GM20431 (cell line): Measurements from ENCODE around the gene SCAP.

Source experiments
- in situ Hi-C: fragments of 300-500 bp; cut with MseI, MboI; formaldehyde crosslinking; loops from one replicate; pipeline ENCODE4 v1.15.0; 2020; ENCODE audit warnings: low sequenced_read_pairs; ENCODE audit not compliant: unreplicated experiment

The SCAP gene

DNA sequence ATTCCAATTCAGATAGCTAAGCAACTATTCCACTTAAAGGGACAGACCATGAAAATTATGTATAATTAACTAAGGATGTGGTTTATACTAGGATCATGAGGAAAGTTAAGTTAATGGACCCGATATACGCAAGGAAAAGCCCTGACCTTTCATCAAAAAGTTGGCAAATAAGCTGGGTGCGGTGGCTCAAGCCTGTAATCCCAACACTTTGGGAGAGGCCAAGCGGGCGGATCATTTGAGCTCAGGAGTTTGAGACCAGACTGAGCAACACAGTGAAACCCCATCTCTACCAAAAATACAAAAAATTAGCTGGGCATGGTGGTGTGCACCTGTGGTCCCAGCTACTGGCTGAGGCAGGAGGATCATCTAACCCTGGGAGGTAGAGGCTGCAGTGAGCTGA lies 39.6 kb downstream of the SCAP start:
- in situ Hi-C loops: no loop called here

- in situ Hi-C loops: no loop called here
Measured at GRCh38 chr3:47434849-47435248, 40.9 kb downstream of the SCAP start.

- in situ Hi-C loops: no loop called here
Measured at GRCh38 chr3:47433796-47434195, 41.9 kb downstream of the SCAP start.

- in situ Hi-C loops: no loop called here
Measured at GRCh38 chr3:47432673-47433072, 43.1 kb downstream of the SCAP start.

DNA sequence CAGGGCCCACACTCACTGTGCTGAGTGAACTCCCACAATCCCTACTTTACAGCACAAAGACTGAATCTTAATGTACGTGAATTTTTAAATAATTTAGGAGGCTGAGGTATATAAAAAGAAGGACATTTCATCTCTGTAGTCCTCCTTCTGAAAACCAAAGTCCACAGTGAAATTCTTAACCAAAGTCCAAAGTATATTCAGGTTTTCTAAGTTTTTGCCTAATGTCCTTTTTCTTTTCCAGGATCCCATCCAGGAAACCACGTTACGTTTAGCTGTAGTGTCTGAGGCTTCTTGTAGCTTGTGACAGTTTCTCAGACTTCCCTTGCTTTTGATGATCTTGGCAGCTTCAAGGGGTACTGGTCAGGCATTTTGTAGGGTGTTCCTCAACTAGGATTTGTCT lies 44.5 kb downstream of the SCAP start:
- in situ Hi-C loops: no loop called here

DNA sequence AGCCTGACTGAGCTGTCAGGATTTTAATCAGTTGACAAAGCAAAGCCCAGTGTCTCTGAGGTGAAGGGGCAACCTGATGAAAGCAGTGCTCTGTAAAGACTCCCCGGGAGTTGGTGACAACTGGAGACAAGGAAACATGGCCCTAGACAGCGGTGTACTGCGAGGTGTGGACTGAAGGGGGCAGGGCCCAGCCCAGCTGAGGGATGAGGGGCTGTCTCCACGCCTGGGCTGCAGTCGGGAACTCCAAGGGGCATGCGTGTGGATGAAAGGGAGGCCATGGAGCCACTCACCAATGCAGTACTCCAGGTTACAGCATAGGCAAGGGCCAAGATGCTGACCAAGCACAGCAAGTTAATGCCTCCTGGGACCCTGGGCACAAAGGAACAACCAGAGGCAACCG lies 45.1 kb downstream of the SCAP start:
- in situ Hi-C loops: no loop called here

DNA sequence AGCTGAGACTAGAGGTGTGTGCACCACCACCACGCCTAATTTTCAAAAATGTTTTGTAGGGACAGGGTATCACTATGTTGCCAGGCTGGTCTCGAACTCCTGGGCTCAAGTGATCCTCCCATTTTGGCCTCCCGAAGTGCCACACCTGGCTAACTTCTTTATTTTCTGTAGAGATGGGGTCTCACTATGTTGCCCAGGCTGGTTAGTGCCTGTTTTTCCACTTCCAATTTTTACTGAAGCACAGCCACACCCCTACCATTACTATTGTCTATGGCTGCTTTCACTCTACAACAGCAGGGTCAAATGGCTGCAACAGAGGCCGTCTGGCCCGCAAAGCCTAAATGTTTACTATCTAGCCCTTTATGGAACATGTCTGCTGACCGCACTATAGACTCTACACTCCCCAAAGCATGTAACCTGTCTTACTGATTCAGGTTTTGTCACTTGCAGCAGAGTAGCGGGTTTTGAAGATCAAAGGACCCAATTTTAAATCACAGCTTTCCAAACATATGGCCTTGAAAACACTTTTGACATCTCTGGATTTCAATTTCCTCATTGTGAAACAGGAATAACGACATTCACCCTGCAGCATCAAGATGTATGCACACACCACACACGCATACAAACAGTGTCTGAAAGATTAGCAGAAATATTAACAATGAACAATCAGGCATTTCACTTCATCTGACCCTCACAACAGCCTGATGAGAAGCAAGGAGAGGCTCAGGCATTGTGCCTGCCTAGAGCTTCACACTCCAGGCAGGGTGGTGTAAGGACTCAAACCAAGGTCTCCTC lies 46.1 kb downstream of the SCAP start:
- in situ Hi-C loops: no loop called here

DNA sequence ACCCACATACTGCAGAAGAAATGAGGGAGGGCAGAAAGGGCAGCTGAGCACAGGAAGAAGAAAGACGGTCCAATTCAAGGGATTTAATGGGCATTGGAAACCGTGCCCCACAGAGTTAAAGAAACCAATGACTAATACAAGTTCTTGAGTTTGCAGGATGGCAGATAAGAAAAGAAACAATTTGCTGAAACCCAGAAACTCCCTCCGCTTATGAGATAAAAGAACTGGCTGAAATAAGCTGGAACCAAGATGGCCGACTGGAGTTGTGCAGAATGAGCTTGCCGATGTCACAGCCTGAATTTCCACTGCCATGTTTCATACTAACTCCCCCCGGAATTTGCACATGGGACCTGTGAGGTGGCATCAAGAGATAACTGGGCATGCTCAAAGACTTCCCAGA lies 47.1 kb downstream of the SCAP start:
- in situ Hi-C loops: no loop called here

- in situ Hi-C loops: no loop called here
Measured at GRCh38 chr3:47427866-47428265, 47.9 kb downstream of the SCAP start.

DNA sequence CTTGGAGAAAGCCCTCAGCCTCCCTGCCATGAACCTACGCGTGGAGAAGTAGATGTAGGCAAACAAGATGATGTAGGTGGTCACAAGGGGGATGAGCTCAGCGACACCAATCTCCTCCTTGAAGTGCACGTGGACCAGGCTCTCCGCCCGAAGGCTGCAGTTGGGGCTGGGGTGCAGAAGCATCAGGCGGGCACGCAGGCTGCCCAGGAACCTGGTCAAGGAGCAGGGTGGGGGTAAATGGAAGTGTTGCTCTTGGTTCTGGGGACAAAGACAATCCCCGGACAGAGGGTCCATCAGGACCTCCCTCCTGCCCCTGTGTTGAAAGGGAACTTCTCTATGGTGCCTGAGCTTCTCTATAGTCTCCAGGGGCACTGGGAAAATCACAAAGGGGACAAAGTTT lies 49.8 kb downstream of the SCAP start:
- in situ Hi-C loops: no loop called here

DNA sequence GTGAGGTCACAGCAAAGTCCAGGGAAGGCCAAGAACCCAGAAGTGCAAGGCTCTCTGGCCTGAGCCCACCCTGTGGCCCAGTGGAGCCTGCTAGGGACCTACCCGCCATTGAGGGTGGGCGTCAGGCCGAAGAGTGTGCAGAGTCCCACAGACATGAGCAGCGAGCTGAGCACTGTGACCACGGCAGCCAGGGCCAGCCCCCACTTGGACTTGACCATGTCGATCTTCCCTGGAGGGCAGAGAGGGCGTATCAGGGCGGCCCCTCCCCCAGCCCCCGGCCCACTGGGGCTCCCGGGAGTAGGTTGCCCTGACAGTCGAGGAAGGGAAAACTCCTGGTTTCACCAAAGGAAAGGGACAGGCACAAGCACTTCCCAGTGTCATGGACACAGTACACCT lies 50.4 kb downstream of the SCAP start:
- in situ Hi-C loops: no loop called here

- in situ Hi-C loops: no loop called here
Measured at GRCh38 chr3:47424434-47425382, 51.0 kb downstream of the SCAP start.

GRCh38 chr3:47423548-47424145 lies 52.1 kb downstream of the SCAP start:
- in situ Hi-C loops: no loop called here

DNA sequence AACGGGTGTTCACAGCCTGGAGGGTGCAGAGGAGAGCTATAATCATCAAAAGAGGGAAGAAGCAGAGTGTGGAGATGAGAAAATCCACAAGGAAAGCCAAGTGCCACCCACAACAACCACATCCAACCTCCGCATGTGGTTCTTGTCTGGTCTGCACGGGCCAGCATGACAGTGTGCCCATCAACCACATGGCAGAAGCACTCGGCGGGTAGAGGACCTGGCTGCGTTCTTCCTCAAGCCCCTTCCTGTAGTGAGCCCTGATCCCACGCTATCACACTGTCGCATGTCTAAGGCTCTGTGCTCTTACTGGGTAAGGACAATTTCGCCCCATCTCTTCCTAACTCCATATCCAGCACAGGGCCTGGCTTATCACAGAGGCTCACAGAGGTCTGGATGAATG lies 53.0 kb downstream of the SCAP start:
- in situ Hi-C loops: no loop called here

GRCh38 chr3:47421741-47422649 lies 53.7 kb downstream of the SCAP start:
- in situ Hi-C loops: no loop called here

DNA sequence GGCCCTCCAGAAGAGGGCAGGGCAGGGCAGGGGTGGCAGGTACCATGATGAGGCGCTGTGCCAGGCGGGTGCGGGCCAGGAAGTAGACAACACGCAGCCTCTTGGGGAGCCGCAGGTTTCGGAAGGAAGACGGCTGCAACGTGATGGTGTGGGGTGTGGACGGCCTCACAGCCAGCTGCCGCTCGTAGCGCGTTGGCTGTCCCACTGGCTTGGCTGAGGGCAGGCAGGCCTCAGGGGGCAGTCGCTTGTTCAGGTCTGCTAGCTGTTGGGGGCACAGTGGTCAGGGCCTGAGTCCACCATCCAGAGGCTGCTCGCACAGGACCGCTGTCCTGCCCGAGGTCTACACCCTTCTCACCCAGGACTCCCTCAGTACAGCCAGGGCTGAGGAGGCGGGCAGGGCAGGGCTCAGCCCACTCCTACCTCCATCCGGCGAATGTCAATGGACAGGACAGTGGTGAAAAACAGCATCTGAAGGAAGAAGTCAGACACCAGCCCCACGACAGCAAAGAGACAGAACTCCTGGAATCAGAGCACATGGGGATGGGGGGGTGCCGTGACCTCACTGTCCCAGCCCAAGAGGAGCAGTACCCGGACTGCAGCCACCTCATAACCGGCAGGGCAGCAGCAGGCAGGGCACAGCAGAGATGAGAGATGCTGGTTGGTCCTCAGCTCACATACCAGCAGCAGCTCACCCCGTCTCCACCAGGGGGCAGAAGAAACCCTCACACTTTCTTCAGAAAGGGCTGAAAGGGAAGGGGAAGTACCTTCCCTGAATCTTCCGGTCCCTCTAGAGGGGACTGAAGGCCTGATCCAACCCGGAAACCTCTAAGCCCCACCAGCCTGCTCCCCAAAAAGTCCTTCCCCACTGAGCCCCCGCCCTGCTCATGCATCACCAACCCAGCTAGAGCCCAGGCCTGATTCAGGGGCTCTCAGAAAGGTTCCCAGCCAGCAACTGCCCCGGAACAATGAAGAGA lies 54.9 kb downstream of the SCAP start:
- in situ Hi-C loops: no loop called here

DNA sequence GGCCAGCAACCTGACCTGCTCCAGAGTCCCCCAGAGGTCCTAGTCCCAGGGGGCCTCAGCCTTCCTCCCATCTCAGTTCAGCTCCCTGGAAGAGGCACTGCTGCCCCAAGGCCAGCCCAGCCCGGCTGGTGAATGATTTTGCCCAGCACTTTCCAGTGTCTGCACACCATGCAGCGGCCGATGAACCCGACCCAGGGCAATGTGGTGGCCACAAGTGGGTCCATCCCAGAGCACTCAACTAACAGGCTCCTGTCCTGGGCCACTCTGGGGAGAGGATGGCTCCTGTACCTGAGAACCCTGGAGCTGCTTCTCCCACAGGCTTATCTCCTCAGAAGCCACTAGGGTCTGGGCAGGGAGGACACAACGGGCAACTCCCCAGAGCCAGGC lies 55.7 kb downstream of the SCAP start:
- in situ Hi-C loops: no loop called here

DNA sequence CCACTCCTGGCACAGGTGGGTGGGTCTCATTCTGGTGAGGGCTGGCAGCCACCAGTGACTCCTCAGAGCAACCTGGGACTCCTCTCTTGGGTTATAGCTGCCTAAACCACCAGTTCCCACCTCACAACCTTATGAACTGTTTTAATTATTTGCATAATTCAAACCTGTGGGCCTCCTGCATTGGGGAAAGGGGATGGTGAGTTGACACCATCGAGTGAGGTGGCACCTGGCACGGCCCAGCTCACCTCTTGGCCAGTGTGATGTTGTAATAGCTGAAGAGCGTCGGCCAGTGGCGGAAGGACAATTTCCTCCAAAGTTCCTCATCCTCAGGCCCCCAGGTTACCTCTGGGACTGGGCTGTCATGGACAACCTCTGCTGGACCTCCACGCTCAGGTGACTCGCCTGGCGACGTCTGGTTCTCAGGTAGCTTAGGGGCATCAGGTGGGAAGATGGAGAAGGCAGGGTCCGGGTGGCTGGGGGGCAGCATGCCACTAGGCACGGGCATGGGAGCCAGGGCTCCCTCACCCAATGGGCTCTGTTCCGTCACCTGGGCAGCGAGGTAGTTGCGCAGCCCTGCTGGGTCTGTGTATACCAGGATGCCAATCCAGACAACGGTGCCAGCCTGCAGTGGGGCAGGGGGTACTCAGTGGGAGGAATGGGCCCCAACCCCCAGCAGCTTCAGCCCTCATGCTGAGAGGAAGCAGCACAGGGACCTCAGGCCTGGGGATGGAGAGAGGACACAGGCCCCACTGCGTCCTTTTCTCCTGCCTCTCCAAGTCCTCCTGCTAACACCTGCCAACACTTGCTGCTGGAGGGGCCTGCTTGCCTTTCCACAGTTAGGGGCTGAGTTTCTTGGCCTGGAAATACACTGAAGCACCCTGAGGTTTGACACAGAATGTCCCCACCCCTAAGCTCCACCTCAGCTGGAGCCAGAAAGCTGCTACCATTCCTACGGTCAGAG lies 56.4 kb downstream of the SCAP start:
- in situ Hi-C loops: no loop called here
